ACC112 (cell line): ENCODE measurements around the gene TRMT5.
A peak's percentile ranks its signal among the peaks of the same experiment; 100 is the strongest.

Experiments
- H2AFZ ChIP-seq: fragments of 200-600 bp; sonication (generic); one replicate; pipeline ENCODE4 v1.6.0; 2017; ENCODE audit warnings: antibody characterized with exemption, low read length; ENCODE audit not compliant: unreplicated experiment
- H3K27ac ChIP-seq: fragments of 200-600 bp; sonication (generic); 2 replicates; pipeline ENCODE4 v1.5.1; 2014; ENCODE audit warnings: low read depth, mild to moderate bottlenecking, antibody characterized with exemption, low read length, moderate library complexity
- H3K27me3 ChIP-seq: fragments of 200-600 bp; sonication (generic); 2 replicates; pipeline ENCODE4 v1.6.1; 2014; ENCODE audit warnings: mild to moderate bottlenecking, antibody characterized with exemption, low read length, moderate library complexity, mixed read lengths; ENCODE audit not compliant: insufficient read depth
- H3K36me3 ChIP-seq: fragments of 200-600 bp; sonication (generic); 2 replicates; pipeline ENCODE4 v1.6.1; 2016; ENCODE audit warnings: mild to moderate bottlenecking, antibody characterized with exemption, low read length, moderate library complexity, mixed read lengths; ENCODE audit not compliant: insufficient read depth
- H3K4me1 ChIP-seq: fragments of 200-600 bp; sonication (generic); one replicate; pipeline ENCODE4 v1.6.1; 2016; ENCODE audit warnings: low read length, mixed read lengths; ENCODE audit not compliant: insufficient read depth, unreplicated experiment, control insufficient read depth
- H3K4me3 ChIP-seq: fragments of 200-600 bp; sonication (generic); 2 replicates; pipeline ENCODE4 v1.5.1; 2014; ENCODE audit warnings: mild to moderate bottlenecking, low read depth, low read length
- H3K79me2 ChIP-seq: fragments of 200-600 bp; sonication (generic); one replicate; pipeline ENCODE4 v1.6.0; 2016; ENCODE audit warnings: low read length; ENCODE audit not compliant: control insufficient read depth, unreplicated experiment, insufficient read depth

Gene TRMT5

DNA sequence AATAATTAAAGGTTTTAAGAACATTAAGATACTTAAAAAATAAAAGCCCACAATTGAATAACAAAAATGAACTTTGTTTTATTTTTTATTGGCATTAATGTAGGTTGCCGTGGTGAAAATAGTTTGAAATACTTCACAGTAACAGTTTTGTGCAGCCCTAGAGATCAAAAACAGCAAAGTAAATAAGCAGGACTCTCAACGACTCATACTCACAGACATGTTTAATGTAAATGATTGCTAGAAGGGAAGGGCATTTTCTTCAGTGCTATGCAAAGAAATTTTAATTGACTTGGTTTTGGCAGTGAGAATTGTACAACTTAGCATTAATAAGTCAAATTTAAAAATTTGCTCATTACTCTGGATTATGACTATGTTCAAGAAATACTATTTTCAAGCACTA is 16.0 kb downstream of the TRMT5 start:
- peaks cover 3% of the 10 kb centered on the region for H3K79me2 ChIP-seq
- H3K27me3 ChIP-seq: no peaks in the 10 kb centered on the region
- no peak overlapping the region for H3K4me3 ChIP-seq
- H3K27ac ChIP-seq: peak overlapping the region; percentile 69
- no peaks in the 10 kb centered on the region for H3K36me3 ChIP-seq
- no peak overlapping the region for H2AFZ ChIP-seq
- H3K4me1 ChIP-seq: peaks cover 25% of the 10 kb centered on the region

DNA sequence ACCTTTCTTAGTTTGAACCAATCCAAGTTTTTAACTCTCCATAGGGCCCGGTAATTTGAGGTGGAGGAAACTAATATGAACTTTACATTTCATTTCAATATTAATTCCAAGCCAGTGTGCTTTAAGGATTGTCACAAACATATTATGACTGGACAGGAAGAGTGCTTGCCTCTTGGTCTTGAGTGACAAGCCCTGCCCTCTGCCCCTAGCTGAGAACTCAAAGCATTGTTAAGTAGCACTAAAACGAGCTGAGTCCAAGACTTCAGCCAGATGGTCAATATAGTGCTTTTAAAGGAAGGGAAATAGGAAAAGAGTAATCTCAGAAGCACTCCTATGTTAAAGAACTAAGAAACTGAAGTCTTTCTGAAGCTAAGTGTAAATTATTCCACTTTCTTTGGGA is 17.1 kb downstream of the TRMT5 start:
- Histone ChIP-seq H3K4me3 (no peak overlapping the region), H3K36me3 (no peaks in the 10 kb centered on the region), H3K27me3 (no peaks in the 10 kb centered on the region), H3K4me1 (peaks cover 25% of the 10 kb centered on the region), H3K27ac (no peak overlapping the region), H2AFZ (no peak overlapping the region), H3K79me2 (peaks cover 3% of the 10 kb centered on the region)

DNA sequence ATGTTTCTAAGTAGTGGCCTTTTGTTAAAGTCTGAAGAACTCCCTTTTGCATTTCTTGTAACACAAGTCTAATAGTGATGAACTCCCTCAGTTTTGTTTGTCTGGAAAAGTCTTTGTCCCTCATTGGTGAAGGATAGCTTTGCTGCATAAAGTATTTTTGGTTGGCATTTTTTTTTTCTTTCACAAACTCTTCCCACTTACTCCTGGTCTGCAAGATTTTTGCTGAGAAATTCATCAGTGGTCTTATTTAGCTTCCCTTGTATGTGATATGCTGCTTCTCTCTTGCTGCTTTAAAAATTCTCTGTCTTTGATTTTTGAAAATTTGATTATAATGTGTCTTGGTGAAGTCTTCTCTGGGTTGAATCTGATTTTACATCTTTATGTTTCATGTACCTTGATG is 22.7 kb downstream of the TRMT5 start:
- Histone ChIP-seq H3K27ac (no peak overlapping the region), H3K27me3 (no peaks in the 10 kb centered on the region), H3K79me2 (peaks cover 6% of the 10 kb centered on the region), H3K36me3 (peaks cover 24% of the 10 kb centered on the region), H3K4me1 (no peaks in the 10 kb centered on the region), H3K4me3 (no peak overlapping the region), H2AFZ (no peak overlapping the region)

DNA sequence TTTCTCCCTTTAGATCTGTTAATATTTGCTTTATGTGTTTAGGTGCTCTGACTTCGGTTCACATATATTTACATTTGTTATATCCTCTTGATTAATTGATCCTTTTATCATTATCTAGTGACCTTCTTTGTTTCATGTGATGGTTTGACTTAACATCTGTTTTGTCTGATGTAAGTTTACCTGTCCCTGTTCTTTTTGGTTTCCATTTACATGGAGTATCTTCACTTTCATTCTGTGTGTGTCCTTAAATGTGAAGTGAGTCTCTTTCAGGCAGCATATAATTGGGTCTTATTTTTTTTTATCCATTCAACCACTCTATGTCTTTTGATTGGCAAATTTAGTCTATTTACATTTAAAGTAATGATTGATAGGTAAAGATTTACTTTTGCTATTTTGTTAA is 24.2 kb downstream of the TRMT5 start:
- no peak overlapping the region for H2AFZ ChIP-seq
- no peak overlapping the region for H3K4me3 ChIP-seq
- peaks cover 6% of the 10 kb centered on the region for H3K79me2 ChIP-seq
- H3K27ac ChIP-seq: no peak overlapping the region
- H3K36me3 ChIP-seq: peaks cover 24% of the 10 kb centered on the region
- peaks cover 4% of the 10 kb centered on the region for H3K4me1 ChIP-seq
- H3K27me3 ChIP-seq: no peaks in the 10 kb centered on the region

DNA sequence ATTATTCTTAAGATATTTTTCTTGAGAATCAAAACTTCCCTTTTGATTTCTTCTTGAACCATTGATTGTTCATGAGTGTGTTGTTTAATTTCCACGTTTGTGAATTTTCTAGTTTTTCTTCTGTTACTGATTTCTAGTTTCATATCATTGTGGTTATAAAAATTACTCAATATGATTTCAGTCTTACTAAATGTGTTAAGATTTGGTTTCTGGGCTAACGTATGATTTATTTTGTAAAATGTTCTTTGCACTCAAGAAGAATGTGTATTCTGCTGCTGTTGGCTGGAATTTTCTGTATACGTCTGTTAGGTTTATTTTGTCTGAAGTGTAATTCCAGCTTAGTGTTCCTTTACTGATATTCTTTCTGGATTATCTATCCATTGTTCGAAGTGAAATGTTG is 24.7 kb downstream of the TRMT5 start:
- peaks cover 6% of the 10 kb centered on the region for H3K79me2 ChIP-seq

DNA sequence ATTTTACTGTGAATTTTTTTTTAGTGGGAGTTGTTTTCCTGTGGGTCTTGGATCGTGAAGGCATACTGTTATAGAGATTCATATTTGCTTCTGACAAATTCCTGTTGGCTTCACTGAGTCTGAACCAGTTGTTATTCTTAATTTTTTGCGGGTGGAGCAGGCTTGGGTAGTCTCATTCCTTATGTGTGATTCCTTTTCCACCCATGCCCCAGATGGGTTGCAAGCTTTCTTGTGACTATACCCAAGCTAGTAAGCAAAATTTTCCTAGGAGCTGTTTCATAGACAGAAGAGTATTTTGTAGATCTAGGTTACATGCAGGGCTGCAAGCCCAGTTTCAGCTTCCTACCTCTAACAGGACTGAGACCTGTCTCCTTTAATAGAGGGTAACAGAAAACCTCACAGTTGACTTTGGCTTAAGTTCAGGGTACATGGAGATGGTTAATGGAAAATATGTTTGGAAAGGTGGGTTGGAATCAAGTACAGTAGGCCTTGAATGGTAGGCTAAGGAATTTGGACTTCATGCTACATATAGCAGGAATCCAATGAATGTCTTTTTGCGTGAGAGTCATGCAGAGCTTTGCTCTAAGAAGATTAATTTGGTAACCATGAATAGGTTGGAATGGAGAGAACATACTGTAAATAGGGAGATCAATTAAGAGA is 29.0 kb downstream of the TRMT5 start:
- no peaks in the 10 kb centered on the region for H3K27me3 ChIP-seq
- no peak overlapping the region for H3K4me3 ChIP-seq
- H3K27ac ChIP-seq: peak overlapping the region; percentile 41; the same call in 1 of the 2 replicates
- H2AFZ ChIP-seq: no peak overlapping the region
- peaks cover 3% of the 10 kb centered on the region for H3K79me2 ChIP-seq
- H3K4me1 ChIP-seq: peaks cover 16% of the 10 kb centered on the region
- H3K36me3 ChIP-seq: peaks cover 20% of the 10 kb centered on the region

More for the DNA sequence above, 24.7 kb downstream of the TRMT5 start:
- Histone ChIP-seq H3K36me3 (peaks cover 24% of the 10 kb centered on the region), H3K4me3 (no peak overlapping the region), H3K27ac (no peak overlapping the region), H2AFZ (no peak overlapping the region), H3K4me1 (peaks cover 8% of the 10 kb centered on the region), H3K27me3 (no peaks in the 10 kb centered on the region)

DNA sequence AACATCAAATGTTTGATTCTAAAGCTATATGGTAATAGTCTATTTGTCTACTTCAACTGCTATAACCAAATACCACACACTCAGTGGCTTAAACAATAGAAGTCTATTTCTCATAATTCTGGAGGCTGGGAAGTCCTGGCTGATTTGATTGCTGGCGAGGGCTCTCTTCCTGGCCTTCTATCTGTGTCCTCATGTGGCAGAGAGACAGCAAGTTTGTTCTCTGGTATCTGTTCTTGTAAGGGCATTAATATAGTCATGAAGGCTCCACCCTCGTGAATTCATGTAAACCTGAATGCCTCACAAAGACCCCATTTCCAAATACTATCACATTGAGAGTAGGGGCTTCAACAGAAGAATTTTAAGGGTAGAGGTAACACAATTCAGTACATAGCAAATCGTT is 34.1 kb downstream of the TRMT5 start:
- H3K4me3 ChIP-seq: no peak overlapping the region
- H3K36me3 ChIP-seq: no peaks in the 10 kb centered on the region
- H2AFZ ChIP-seq: no peak overlapping the region
- no peaks in the 10 kb centered on the region for H3K27me3 ChIP-seq
- no peak overlapping the region for H3K27ac ChIP-seq
- H3K79me2 ChIP-seq: no peaks in the 10 kb centered on the region
- H3K4me1 ChIP-seq: peaks cover 14% of the 10 kb centered on the region

DNA sequence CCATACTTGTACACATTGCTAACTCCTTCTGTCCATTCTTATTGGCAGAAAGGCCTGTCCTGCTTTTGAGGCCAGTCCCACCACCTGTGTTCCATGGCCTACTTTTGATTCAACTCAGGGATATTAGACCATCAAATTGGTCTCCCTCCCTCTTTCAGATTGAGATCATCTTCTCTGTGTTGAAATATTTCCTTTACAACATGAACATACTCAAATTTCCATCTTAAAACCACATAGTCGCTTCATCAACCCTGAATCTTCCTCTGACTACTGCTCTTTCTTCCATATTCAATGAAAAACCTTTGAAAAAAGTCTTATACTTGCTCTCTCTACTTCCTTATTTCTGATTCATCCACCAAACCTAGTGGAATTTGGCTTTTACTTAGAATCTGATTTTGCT is 34.9 kb downstream of the TRMT5 start:
- H3K4me3 ChIP-seq: no peak overlapping the region
- H3K4me1 ChIP-seq: peaks cover 6% of the 10 kb centered on the region
- no peaks in the 10 kb centered on the region for H3K36me3 ChIP-seq
- H2AFZ ChIP-seq: no peak overlapping the region
- H3K79me2 ChIP-seq: no peaks in the 10 kb centered on the region
- H3K27me3 ChIP-seq: no peaks in the 10 kb centered on the region
- no peak overlapping the region for H3K27ac ChIP-seq

DNA sequence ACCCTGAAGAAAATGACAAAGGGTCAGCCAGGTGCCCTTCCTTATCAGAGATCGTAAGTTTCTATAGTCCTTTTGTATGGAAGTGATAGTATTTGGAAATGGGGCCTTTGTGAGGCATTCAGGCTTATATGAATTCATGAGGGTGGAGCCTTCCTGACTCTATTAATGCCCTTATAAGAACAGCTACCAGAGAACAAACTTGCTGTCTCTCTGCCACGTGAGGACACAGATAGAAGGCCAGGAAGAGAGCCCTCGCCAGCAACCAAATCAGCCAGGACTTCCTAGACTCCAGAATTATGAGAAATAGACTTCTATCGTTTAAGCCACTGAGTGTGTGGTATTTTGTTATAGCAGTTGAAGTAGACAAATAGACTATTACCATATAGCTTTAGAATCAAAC is 36.7 kb downstream of the TRMT5 start:
- no peaks in the 10 kb centered on the region for H3K4me1 ChIP-seq
- no peak overlapping the region for H3K27ac ChIP-seq
- no peaks in the 10 kb centered on the region for H3K79me2 ChIP-seq

DNA sequence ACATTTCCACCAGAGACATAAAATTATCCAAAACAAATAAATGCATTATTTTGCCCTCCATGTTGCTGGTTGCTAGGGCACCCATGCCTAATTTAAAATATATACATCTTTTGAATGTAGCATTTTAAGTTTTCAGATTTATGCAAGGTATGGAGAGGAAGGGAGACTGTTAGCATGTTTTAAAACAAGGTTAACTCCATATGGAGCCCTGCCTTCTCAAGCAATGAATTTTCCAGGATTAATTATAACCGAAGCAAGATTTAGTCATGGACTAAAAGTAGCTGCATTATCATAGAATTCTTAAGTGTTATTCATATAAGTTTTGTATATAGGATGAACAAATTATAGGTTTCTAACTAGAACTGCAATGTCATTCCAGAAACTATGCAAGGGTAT is 37.2 kb downstream of the TRMT5 start:
- Histone ChIP-seq H3K79me2 (no peaks in the 10 kb centered on the region), H3K36me3 (no peaks in the 10 kb centered on the region), H2AFZ (no peak overlapping the region), H3K27ac (no peak overlapping the region), H3K4me3 (no peak overlapping the region), H3K4me1 (no peaks in the 10 kb centered on the region), H3K27me3 (no peaks in the 10 kb centered on the region)

More for the DNA sequence above, 36.7 kb downstream of the TRMT5 start:
- Histone ChIP-seq H3K27me3 (no peaks in the 10 kb centered on the region), H3K36me3 (no peaks in the 10 kb centered on the region), H2AFZ (no peak overlapping the region), H3K4me3 (no peak overlapping the region)

DNA sequence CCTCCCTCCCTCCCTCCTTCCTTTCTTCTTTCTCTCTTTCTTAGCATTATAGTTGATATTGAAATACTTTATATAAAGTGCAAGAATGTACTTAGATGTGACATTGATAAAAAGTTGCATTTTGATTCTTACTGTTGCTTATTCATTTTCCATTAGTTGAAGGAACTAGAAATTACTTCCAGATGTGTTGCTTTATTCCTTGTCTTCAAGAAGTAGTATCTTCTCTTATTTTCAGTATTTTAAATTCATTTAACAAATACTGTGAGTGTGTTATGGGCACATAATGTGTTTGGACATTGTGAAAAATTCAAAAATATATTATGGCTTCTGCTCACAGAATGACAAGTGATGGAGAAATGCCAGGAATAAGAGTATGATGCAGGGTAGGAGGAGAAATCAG is 45.6 kb downstream of the TRMT5 start:
- no peaks in the 10 kb centered on the region for H3K4me1 ChIP-seq
- H2AFZ ChIP-seq: no peak overlapping the region
- H3K27me3 ChIP-seq: no peaks in the 10 kb centered on the region
- H3K27ac ChIP-seq: no peak overlapping the region
- 0 out of 2 replicates have a peak, but pooled peaks cover 3% of the 10 kb centered on the region for H3K36me3 ChIP-seq
- H3K4me3 ChIP-seq: no peak overlapping the region
- no peaks in the 10 kb centered on the region for H3K79me2 ChIP-seq
